OCI-LY1 (cell line): ENCODE measurements around the gene PAM.

Experiments
- EZH2 ChIP-seq: fragments of 200-600 bp; sonication (generic), shearing (Covaris generic); IDR thresholded peaks from 2 replicates; pipeline ENCODE4 v1.8.0; 2017; ENCODE audit warnings: borderline replicate concordance, mixed run types, mild to moderate bottlenecking, antibody characterized with exemption, low read length, moderate library complexity, mixed read lengths
- TF ChIP-seq, protein P1 (sequence below): fragments of 200-600 bp; sonication (generic), shearing (Covaris generic); IDR thresholded peaks from 2 replicates; pipeline ENCODE4 v1.5.1; 2017; ENCODE audit warnings: mild to moderate bottlenecking, antibody characterized with exemption, low read length, moderate library complexity, mixed read lengths

DNA sequence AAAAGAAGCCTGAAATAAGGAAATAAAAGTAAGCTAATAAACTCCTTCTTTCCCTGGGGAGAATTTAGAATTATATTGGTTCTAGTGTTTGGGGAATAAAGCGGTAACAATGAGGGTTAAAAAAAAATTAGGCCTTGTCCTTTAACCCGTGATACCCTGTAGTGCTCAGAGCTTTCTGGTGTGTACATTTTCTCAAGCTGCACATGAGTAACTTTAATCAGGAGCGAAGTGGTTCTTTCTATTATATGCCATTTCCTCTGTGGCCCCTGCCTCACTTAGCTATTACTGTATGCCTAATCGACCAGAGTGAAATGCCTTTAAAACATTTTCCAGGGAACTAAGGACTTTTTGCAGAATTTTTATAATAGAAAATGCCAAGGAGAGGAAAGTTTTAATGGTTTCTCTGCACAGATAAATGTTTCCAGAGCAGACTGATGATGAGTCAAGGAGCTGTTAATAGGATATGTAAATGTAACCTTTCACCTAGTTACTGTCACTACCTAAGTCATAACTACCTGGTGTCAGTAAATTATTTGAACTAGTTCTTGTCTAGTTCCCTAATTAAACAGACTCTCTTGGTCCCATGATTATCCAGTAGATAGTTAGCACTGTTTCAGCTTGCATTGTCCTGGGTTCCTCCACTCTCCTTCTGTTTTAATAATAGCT lies 7.6 kb downstream of the PAM start:
- TF ChIP-seq, protein P1, sequence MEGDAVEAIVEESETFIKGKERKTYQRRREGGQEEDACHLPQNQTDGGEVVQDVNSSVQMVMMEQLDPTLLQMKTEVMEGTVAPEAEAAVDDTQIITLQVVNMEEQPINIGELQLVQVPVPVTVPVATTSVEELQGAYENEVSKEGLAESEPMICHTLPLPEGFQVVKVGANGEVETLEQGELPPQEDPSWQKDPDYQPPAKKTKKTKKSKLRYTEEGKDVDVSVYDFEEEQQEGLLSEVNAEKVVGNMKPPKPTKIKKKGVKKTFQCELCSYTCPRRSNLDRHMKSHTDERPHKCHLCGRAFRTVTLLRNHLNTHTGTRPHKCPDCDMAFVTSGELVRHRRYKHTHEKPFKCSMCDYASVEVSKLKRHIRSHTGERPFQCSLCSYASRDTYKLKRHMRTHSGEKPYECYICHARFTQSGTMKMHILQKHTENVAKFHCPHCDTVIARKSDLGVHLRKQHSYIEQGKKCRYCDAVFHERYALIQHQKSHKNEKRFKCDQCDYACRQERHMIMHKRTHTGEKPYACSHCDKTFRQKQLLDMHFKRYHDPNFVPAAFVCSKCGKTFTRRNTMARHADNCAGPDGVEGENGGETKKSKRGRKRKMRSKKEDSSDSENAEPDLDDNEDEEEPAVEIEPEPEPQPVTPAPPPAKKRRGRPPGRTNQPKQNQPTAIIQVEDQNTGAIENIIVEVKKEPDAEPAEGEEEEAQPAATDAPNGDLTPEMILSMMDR, result no peak
- TF ChIP-seq EZH2, result no peak
